ENCODE results near the gene RUNDC1. TPM values are rescaled to one million over a fixed set of nuclear protein-coding genes. Genes with fewer than 3 reads are reported as not detected.

The RUNDC1 gene
- total RNA-seq, 1 experiment from 2014 or later: 14.2 TPM

Other genes starting within 250 kb of the RUNDC1 start
- 19.8 to 24.1 TPM (median 22.4 TPM) in 3 replicates for gene EZH1, start 235.5 kb upstream of the RUNDC1 start, total RNA-seq (2021)
- gene RAMP2, start 219.3 kb upstream of the RUNDC1 start, total RNA-seq (2021): 10.9 to 13.1 TPM (median 11.6 TPM) in 3 replicates
- 98.6 to 103 TPM (median 101 TPM) in 3 replicates for gene VPS25, start 207.1 kb upstream of the RUNDC1 start, total RNA-seq (2021)
- 1.4 to 1.7 TPM (median 1.5 TPM) in 3 replicates for gene WNK4, start 200.0 kb upstream of the RUNDC1 start, total RNA-seq (2021)
- gene COA3, start 181.9 kb upstream of the RUNDC1 start, total RNA-seq (2021): 54.2 to 65.2 TPM (median 60.9 TPM) in 3 replicates
- gene CNTD1, start 181.7 kb upstream of the RUNDC1 start, total RNA-seq (2021): not detected in 3 replicates
- 51.8 to 59.2 TPM (median 54.7 TPM) in 3 replicates for gene BECN1, start 156.3 kb upstream of the RUNDC1 start, total RNA-seq (2021)
- gene PSME3, start 147.2 kb upstream of the RUNDC1 start, total RNA-seq (2021): 141 to 192 TPM (median 159 TPM) in 3 replicates
- gene AOC2, start 136.0 kb upstream of the RUNDC1 start, total RNA-seq (2021): 9.8 to 11.0 TPM (median 10.1 TPM) in 3 replicates
- gene AOC3, start 129.4 kb upstream of the RUNDC1 start, total RNA-seq (2021): 6.2 to 8.2 TPM (median 7.6 TPM) in 3 replicates
- gene G6PC1, start 79.8 kb upstream of the RUNDC1 start, total RNA-seq (2021): 0.37 TPM in 1 of 3 replicates, not detected in the others
- gene AARSD1, start 16.1 kb upstream of the RUNDC1 start, total RNA-seq (2021): 44.3 to 61.5 TPM (median 49.2 TPM) in 3 replicates
- 1.8 to 2.5 TPM (median 2.1 TPM) in 3 replicates for gene PTGES3L, start 485 bp upstream of the RUNDC1 start, total RNA-seq (2021)
- 1,391 to 1,553 TPM (median 1,518 TPM) in 3 replicates for gene RPL27, start 17.9 kb downstream of the RUNDC1 start, total RNA-seq (2021)
- 3.0 to 4.7 TPM (median 3.8 TPM) in 3 replicates for gene IFI35, start 26.2 kb downstream of the RUNDC1 start, total RNA-seq (2021)
- gene VAT1, start 41.8 kb downstream of the RUNDC1 start, total RNA-seq (2021): 291 to 298 TPM (median 296 TPM) in 3 replicates
- 46.9 to 51.8 TPM (median 50.2 TPM) in 3 replicates for gene RND2, start 44.7 kb downstream of the RUNDC1 start, total RNA-seq (2021)
- gene BRCA1, start 144.8 kb downstream of the RUNDC1 start, total RNA-seq (2021): 37.8 to 38.4 TPM (median 38.1 TPM) in 3 replicates
- 38.4 to 42.8 TPM (median 38.9 TPM) in 3 replicates for gene NBR1, start 190.6 kb downstream of the RUNDC1 start, total RNA-seq (2021)
- 3.8 to 4.4 TPM (median 4.2 TPM) in 3 replicates for gene TMEM106A, start 231.3 kb downstream of the RUNDC1 start, total RNA-seq (2021)
- not detected in 3 replicates for gene CCDC200, start 248.1 kb downstream of the RUNDC1 start, total RNA-seq (2021)